WTC11 (cell line): Measurements from ENCODE around the gene ATL1. TPM values are rescaled to one million over a fixed set of nuclear protein-coding genes. Genes with fewer than 3 reads are reported as not detected.

Source experiments
- ATAC-seq: fragments of 200-7000 bp; cut with Tn5 transposase; 2 replicates; pipeline ENCODE4 v1.10.0; 2021; ENCODE audit warnings: mild to moderate bottlenecking, moderate library complexity
- CTCF ChIA-PET: fragments of 300-600 bp; sonication (Branson Sonifier 250); formaldehyde crosslinking; loops from one replicate; lab custom pipeline; 2021; ENCODE audit warnings: antibody characterized with exemption; lab: Charles Lee
- POLR2A ChIA-PET: fragments of 350-600 bp; sonication (Branson Sonifier 250); formaldehyde crosslinking; loops from one replicate; lab custom pipeline; 2021; ENCODE audit warnings: antibody characterized with exemption; lab: Charles Lee
- DNase-seq: peaks from one replicate; pipeline ENCODE4 v3.0.0; 2021; ENCODE audit warnings: low spot score
- H3K27ac Mint-ChIP-seq: 2 replicates; pipeline ENCODE4 v1.8.0; 2021; ENCODE audit warnings: mixed read lengths
- H3K27me3 Mint-ChIP-seq: 2 replicates; pipeline ENCODE4 v1.8.0; 2021; ENCODE audit warnings: low read depth, mild to moderate bottlenecking, moderate library complexity, mixed read lengths
- H3K36me3 Mint-ChIP-seq: 2 replicates; pipeline ENCODE4 v1.8.0; 2021; ENCODE audit warnings: mixed read lengths
- H3K4me1 Mint-ChIP-seq: 2 replicates; pipeline ENCODE4 v1.8.0; 2022; ENCODE audit warnings: mixed read lengths
- H3K4me3 Mint-ChIP-seq: 2 replicates; pipeline ENCODE4 v1.8.0; 2021; ENCODE audit warnings: mild to moderate bottlenecking, moderate library complexity, mixed read lengths
- H3K9me3 Mint-ChIP-seq: 2 replicates; pipeline ENCODE4 v1.8.0; 2021; ENCODE audit warnings: mixed read lengths
- ATF1 ChIP-seq: sonication (generic); formaldehyde crosslinking; IDR thresholded peaks from 2 replicates; pipeline ENCODE4 v1.8.1; 2023; ENCODE audit warnings: mild to moderate bottlenecking, moderate library complexity, missing genetic modification reagents
- CBFB ChIP-seq: sonication (generic); formaldehyde crosslinking; IDR thresholded peaks from 2 replicates; pipeline ENCODE4 v1.8.1; 2022; ENCODE audit warnings: mild to moderate bottlenecking, low read depth, missing genetic modification reagents
- EMX1 ChIP-seq: fragments of 250-450 bp; sonication (Bioruptor Pico); IDR thresholded peaks from 2 replicates; pipeline ENCODE4 v1.8.0; 2021; ENCODE audit warnings: mild to moderate bottlenecking
- GRHL2 ChIP-seq: fragments of 250-450 bp; sonication (Bioruptor Pico); IDR thresholded peaks from 2 replicates; pipeline ENCODE4 v1.8.0; 2022; ENCODE audit warnings: mild to moderate bottlenecking, moderate library complexity; ENCODE audit not compliant: insufficient replicate concordance, severe bottlenecking
- IRF2 ChIP-seq: sonication (generic); formaldehyde crosslinking; IDR thresholded peaks from 2 replicates; pipeline ENCODE4 v1.8.0; 2022; ENCODE audit warnings: low read depth, missing genetic modification reagents, borderline replicate concordance
- NR1H2 ChIP-seq: sonication (generic); formaldehyde crosslinking; IDR thresholded peaks from 2 replicates; pipeline ENCODE4 v1.9.0; 2021; ENCODE audit warnings: mild to moderate bottlenecking, moderate library complexity, missing genetic modification reagents
- NR2C2 ChIP-seq: sonication (generic); formaldehyde crosslinking; IDR thresholded peaks from 2 replicates; pipeline ENCODE4 v1.8.0; 2022; ENCODE audit warnings: mild to moderate bottlenecking, missing genetic modification reagents
- PRRX2 ChIP-seq: fragments of 250-450 bp; sonication (Bioruptor Pico); IDR thresholded peaks from 2 replicates; pipeline ENCODE4 v1.8.0; 2021; ENCODE audit warnings: mild to moderate bottlenecking
- RELA ChIP-seq: sonication (generic); formaldehyde crosslinking; IDR thresholded peaks from 2 replicates; pipeline ENCODE4 v1.8.1; 2022; ENCODE audit warnings: missing genetic modification reagents, mild to moderate bottlenecking, borderline replicate concordance
- RORB ChIP-seq: fragments of 250-450 bp; sonication (Bioruptor Pico); IDR thresholded peaks from 2 replicates; pipeline ENCODE4 v1.9.0; 2021; ENCODE audit warnings: mild to moderate bottlenecking
- TCF7 ChIP-seq: sonication (generic); formaldehyde crosslinking; IDR thresholded peaks from 2 replicates; pipeline ENCODE4 v1.8.0; 2022; ENCODE audit warnings: mild to moderate bottlenecking, low read depth, missing genetic modification reagents, moderate library complexity
- TEAD4 ChIP-seq: sonication (generic); formaldehyde crosslinking; IDR thresholded peaks from 2 replicates; pipeline ENCODE4 v1.8.0; 2022; ENCODE audit warnings: mild to moderate bottlenecking, missing genetic modification reagents
- total RNA-seq: library from RNA; stranded (reverse); gene quantifications from 3 replicates; pipeline ENCODE4 v1.2.3, GENCODE V29; 2021
- TF ChIP-seq, protein P1 (sequence below): fragments of 250-450 bp; sonication (Bioruptor Pico); IDR thresholded peaks from 2 replicates; pipeline ENCODE4 v2.1.2; 2022; ENCODE audit warnings: mild to moderate bottlenecking, moderate library complexity
- TF ChIP-seq, protein P2 (sequence below): sonication (generic); formaldehyde crosslinking; IDR thresholded peaks from 2 replicates; pipeline ENCODE4 v1.8.0; 2022; ENCODE audit warnings: mild to moderate bottlenecking, missing genetic modification reagents
- TF ChIP-seq, protein P3 (sequence below): fragments of 250-450 bp; sonication (Bioruptor Pico); IDR thresholded peaks from 2 replicates; pipeline ENCODE4 v1.9.0; 2021; ENCODE audit warnings: moderate library complexity, mild to moderate bottlenecking, inconsistent platforms, borderline replicate concordance
- TF ChIP-seq, protein P4 (sequence below): fragments of 250-450 bp; sonication (Bioruptor Pico); IDR thresholded peaks from 2 replicates; pipeline ENCODE4 v1.9.0; 2021; ENCODE audit warnings: mild to moderate bottlenecking
- TF ChIP-seq, protein P5 (sequence below): fragments of 200-600 bp; IDR thresholded peaks from 2 replicates; pipeline ENCODE4 v1.8.0; 2022; ENCODE audit warnings: antibody characterized with exemption
- TF ChIP-seq, protein P6 (sequence below): sonication (generic); formaldehyde crosslinking; IDR thresholded peaks from 2 replicates; pipeline ENCODE4 v1.8.0; 2023; ENCODE audit warnings: missing genetic modification reagents, mild to moderate bottlenecking, borderline replicate concordance
- TF ChIP-seq, protein P7 (sequence below): sonication (generic); formaldehyde crosslinking; IDR thresholded peaks from 2 replicates; pipeline ENCODE4 v1.8.0; 2023; ENCODE audit warnings: mild to moderate bottlenecking, missing genetic modification reagents
- TF ChIP-seq, protein P8 (sequence below): fragments of 250-450 bp; sonication (Bioruptor Pico); IDR thresholded peaks from 2 replicates; pipeline ENCODE4 v1.9.0; 2021; ENCODE audit warnings: mild to moderate bottlenecking, borderline replicate concordance

ATL1 gene
- total RNA-seq, 1 experiment from 2014 or later = 3.7 TPM

DNA sequence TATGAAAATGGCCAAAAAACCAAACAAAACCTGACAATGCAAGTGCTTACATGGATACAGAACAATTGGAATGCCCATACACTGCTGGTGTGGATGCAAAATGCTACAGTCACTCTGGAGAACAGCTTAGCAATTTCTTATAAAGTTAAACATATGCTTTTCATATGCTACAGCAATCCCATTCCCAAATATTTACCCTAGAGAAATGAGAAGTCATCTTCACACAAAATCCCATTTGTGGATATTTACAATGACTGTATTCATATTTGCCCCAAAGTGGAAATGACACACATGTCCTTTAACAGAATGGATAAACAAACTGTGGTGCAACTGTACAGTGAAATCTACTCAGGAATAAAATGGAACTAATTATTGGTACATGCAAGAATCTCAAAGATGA, 87.8 kb downstream of the ATL1 start (continued):
- TF ChIP-seq, protein P1, sequence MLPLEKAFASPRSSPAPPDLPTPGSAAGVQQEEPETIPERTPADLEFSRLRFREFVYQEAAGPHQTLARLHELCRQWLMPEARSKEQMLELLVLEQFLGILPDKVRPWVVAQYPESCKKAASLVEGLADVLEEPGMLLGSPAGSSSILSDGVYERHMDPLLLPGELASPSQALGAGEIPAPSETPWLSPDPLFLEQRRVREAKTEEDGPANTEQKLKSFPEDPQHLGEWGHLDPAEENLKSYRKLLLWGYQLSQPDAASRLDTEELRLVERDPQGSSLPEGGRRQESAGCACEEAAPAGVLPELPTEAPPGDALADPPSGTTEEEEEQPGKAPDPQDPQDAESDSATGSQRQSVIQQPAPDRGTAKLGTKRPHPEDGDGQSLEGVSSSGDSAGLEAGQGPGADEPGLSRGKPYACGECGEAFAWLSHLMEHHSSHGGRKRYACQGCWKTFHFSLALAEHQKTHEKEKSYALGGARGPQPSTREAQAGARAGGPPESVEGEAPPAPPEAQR (CRISPR knock-in tag) = no peak
- TF ChIP-seq NR1H2 (no peak), TCF7 (no peak), RELA (CRISPR knock-in tag) (no peak), RORB (CRISPR knock-in tag) (no peak), GRHL2 (CRISPR knock-in tag) (no peak)
- TF ChIP-seq, protein P2, sequence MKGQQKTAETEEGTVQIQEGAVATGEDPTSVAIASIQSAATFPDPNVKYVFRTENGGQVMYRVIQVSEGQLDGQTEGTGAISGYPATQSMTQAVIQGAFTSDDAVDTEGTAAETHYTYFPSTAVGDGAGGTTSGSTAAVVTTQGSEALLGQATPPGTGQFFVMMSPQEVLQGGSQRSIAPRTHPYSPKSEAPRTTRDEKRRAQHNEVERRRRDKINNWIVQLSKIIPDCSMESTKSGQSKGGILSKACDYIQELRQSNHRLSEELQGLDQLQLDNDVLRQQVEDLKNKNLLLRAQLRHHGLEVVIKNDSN (CRISPR knock-in tag) = no peak
- TF ChIP-seq, protein P3, sequence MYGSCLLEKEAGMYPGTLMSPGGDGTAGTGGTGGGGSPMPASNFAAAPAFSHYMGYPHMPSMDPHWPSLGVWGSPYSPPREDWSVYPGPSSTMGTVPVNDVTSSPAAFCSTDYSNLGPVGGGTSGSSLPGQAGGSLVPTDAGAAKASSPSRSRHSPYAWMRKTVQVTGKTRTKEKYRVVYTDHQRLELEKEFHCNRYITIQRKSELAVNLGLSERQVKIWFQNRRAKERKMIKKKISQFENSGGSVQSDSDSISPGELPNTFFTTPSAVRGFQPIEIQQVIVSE = no peak

DNA sequence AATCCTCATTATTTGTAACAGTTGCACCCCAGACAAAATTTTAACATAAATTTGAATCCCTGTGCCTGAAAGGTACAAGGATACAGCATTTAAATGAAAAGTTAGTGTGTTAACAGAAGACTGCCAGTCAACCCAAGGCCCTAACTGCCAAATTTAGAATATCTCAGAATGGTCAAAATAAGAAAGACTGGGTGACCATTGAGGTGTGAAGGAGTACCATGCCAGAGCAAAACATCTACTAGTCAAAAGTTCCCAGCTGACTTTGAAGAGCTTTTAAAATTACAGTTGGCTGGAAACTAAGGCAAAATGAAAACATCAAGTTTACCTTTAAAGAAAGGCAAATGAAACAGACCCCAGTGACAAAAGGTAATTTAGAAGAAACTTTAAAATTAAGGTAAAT, 89.7 kb downstream of the ATL1 start:
- ATAC-seq (no peak), DNase-seq (no peak)
- CTCF ChIA-PET = interaction anchor here (0.8 kb wide), 1 partner anchor 9 kb away, joined by 4 read pairs; no protein-coding TSS in a partner anchor
- Mint-ChIP-seq H3K4me1 (peaks cover 30% of the 10 kb centered on the region), H3K27me3 (no peaks in the 10 kb centered on the region), H3K36me3 (peaks cover 13% of the 10 kb centered on the region), H3K27ac (no peak overlapping the region), H3K4me3 (no peak overlapping the region), H3K9me3 (no peaks in the 10 kb centered on the region)
- POLR2A ChIA-PET = no interaction called here
- TF ChIP-seq, protein P4, sequence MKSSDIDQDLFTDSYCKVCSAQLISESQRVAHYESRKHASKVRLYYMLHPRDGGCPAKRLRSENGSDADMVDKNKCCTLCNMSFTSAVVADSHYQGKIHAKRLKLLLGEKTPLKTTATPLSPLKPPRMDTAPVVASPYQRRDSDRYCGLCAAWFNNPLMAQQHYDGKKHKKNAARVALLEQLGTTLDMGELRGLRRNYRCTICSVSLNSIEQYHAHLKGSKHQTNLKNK (CRISPR knock-in tag) = no peak
- TF ChIP-seq ATF1 (CRISPR knock-in tag) (no peak), TEAD4 (CRISPR knock-in tag) (no peak), PRRX2 (CRISPR knock-in tag) (no peak), EMX1 (no peak), NR2C2 (CRISPR knock-in tag) (no peak), IRF2 (CRISPR knock-in tag) (no peak), CBFB (CRISPR knock-in tag) (no peak)
- TF ChIP-seq, protein P5, sequence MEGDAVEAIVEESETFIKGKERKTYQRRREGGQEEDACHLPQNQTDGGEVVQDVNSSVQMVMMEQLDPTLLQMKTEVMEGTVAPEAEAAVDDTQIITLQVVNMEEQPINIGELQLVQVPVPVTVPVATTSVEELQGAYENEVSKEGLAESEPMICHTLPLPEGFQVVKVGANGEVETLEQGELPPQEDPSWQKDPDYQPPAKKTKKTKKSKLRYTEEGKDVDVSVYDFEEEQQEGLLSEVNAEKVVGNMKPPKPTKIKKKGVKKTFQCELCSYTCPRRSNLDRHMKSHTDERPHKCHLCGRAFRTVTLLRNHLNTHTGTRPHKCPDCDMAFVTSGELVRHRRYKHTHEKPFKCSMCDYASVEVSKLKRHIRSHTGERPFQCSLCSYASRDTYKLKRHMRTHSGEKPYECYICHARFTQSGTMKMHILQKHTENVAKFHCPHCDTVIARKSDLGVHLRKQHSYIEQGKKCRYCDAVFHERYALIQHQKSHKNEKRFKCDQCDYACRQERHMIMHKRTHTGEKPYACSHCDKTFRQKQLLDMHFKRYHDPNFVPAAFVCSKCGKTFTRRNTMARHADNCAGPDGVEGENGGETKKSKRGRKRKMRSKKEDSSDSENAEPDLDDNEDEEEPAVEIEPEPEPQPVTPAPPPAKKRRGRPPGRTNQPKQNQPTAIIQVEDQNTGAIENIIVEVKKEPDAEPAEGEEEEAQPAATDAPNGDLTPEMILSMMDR = no peak
- TF ChIP-seq, protein P6, sequence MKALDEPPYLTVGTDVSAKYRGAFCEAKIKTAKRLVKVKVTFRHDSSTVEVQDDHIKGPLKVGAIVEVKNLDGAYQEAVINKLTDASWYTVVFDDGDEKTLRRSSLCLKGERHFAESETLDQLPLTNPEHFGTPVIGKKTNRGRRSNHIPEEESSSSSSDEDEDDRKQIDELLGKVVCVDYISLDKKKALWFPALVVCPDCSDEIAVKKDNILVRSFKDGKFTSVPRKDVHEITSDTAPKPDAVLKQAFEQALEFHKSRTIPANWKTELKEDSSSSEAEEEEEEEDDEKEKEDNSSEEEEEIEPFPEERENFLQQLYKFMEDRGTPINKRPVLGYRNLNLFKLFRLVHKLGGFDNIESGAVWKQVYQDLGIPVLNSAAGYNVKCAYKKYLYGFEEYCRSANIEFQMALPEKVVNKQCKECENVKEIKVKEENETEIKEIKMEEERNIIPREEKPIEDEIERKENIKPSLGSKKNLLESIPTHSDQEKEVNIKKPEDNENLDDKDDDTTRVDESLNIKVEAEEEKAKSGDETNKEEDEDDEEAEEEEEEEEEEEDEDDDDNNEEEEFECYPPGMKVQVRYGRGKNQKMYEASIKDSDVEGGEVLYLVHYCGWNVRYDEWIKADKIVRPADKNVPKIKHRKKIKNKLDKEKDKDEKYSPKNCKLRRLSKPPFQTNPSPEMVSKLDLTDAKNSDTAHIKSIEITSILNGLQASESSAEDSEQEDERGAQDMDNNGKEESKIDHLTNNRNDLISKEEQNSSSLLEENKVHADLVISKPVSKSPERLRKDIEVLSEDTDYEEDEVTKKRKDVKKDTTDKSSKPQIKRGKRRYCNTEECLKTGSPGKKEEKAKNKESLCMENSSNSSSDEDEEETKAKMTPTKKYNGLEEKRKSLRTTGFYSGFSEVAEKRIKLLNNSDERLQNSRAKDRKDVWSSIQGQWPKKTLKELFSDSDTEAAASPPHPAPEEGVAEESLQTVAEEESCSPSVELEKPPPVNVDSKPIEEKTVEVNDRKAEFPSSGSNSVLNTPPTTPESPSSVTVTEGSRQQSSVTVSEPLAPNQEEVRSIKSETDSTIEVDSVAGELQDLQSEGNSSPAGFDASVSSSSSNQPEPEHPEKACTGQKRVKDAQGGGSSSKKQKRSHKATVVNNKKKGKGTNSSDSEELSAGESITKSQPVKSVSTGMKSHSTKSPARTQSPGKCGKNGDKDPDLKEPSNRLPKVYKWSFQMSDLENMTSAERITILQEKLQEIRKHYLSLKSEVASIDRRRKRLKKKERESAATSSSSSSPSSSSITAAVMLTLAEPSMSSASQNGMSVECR (CRISPR knock-in tag) = no peak
- TF ChIP-seq, protein P7, sequence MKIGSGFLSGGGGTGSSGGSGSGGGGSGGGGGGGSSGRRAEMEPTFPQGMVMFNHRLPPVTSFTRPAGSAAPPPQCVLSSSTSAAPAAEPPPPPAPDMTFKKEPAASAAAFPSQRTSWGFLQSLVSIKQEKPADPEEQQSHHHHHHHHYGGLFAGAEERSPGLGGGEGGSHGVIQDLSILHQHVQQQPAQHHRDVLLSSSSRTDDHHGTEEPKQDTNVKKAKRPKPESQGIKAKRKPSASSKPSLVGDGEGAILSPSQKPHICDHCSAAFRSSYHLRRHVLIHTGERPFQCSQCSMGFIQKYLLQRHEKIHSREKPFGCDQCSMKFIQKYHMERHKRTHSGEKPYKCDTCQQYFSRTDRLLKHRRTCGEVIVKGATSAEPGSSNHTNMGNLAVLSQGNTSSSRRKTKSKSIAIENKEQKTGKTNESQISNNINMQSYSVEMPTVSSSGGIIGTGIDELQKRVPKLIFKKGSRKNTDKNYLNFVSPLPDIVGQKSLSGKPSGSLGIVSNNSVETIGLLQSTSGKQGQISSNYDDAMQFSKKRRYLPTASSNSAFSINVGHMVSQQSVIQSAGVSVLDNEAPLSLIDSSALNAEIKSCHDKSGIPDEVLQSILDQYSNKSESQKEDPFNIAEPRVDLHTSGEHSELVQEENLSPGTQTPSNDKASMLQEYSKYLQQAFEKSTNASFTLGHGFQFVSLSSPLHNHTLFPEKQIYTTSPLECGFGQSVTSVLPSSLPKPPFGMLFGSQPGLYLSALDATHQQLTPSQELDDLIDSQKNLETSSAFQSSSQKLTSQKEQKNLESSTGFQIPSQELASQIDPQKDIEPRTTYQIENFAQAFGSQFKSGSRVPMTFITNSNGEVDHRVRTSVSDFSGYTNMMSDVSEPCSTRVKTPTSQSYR (CRISPR knock-in tag) = no peak
- TF ChIP-seq, protein P8, sequence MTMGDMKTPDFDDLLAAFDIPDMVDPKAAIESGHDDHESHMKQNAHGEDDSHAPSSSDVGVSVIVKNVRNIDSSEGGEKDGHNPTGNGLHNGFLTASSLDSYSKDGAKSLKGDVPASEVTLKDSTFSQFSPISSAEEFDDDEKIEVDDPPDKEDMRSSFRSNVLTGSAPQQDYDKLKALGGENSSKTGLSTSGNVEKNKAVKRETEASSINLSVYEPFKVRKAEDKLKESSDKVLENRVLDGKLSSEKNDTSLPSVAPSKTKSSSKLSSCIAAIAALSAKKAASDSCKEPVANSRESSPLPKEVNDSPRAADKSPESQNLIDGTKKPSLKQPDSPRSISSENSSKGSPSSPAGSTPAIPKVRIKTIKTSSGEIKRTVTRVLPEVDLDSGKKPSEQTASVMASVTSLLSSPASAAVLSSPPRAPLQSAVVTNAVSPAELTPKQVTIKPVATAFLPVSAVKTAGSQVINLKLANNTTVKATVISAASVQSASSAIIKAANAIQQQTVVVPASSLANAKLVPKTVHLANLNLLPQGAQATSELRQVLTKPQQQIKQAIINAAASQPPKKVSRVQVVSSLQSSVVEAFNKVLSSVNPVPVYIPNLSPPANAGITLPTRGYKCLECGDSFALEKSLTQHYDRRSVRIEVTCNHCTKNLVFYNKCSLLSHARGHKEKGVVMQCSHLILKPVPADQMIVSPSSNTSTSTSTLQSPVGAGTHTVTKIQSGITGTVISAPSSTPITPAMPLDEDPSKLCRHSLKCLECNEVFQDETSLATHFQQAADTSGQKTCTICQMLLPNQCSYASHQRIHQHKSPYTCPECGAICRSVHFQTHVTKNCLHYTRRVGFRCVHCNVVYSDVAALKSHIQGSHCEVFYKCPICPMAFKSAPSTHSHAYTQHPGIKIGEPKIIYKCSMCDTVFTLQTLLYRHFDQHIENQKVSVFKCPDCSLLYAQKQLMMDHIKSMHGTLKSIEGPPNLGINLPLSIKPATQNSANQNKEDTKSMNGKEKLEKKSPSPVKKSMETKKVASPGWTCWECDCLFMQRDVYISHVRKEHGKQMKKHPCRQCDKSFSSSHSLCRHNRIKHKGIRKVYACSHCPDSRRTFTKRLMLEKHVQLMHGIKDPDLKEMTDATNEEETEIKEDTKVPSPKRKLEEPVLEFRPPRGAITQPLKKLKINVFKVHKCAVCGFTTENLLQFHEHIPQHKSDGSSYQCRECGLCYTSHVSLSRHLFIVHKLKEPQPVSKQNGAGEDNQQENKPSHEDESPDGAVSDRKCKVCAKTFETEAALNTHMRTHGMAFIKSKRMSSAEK (CRISPR knock-in tag) = no peak
